CD8-positive, alpha-beta memory T cell (primary cell): ENCODE results near the gene TENM3. TPM values are rescaled to one million over a fixed set of nuclear protein-coding genes. Genes with fewer than 3 reads are reported as not detected.

Experiments
- CTCF ChIA-PET: fragments of 350-600 bp; sonication (Branson Sonifier 250); formaldehyde crosslinking; loops from one replicate; lab custom pipeline; 2021; ENCODE audit warnings: antibody characterized with exemption; lab: Charles Lee
- POLR2A ChIA-PET: fragments of 350-600 bp; sonication (Branson Sonifier 250); formaldehyde crosslinking; loops from one replicate; lab custom pipeline; 2021; ENCODE audit warnings: antibody characterized with exemption; lab: Charles Lee
- DNase-seq, 5 donors: peaks; one replicate each; pipeline versions ENCODE4 v3.0.0 to v3.0.0-alpha.2; 2020 to 2022; ENCODE audit warnings: mixed read lengths in 1 of 5
- H3K27ac ChIP-seq: one replicate; pipeline ENCODE4 v1.7.0; 2013; ENCODE audit warnings: low read depth, mild to moderate bottlenecking, low read length, moderate library complexity
- H3K27me3 ChIP-seq: 2 replicates; pipeline ENCODE4 v1.7.0; 2013; ENCODE audit warnings: low read length, mild to moderate bottlenecking; ENCODE audit not compliant: insufficient read depth, poor library complexity, severe bottlenecking
- H3K36me3 ChIP-seq: 2 replicates; pipeline ENCODE4 v1.7.0; 2013; ENCODE audit warnings: mild to moderate bottlenecking, low read length, moderate library complexity; ENCODE audit not compliant: insufficient read depth
- H3K4me1 ChIP-seq: 2 replicates; pipeline ENCODE4 v1.7.0; 2013; ENCODE audit warnings: mild to moderate bottlenecking, low read length, moderate library complexity; ENCODE audit not compliant: insufficient read depth
- H3K4me3 ChIP-seq: 2 replicates; pipeline ENCODE4 v1.7.0; 2013; ENCODE audit warnings: mild to moderate bottlenecking, low read length
- H3K9me3 ChIP-seq: 2 replicates; pipeline ENCODE4 v1.7.0; 2013; ENCODE audit warnings: mild to moderate bottlenecking, low read length
- H3K27ac Mint-ChIP-seq, 8 donors: one replicate each; pipeline ENCODE4 v1.8.0; 2020 to 2021; ENCODE audit warnings: mixed read lengths in 8 of 8, mild to moderate bottlenecking in 6 of 8, inconsistent platforms in 3 of 8, moderate library complexity in 3 of 8
- H3K27me3 Mint-ChIP-seq, 2 donors: one replicate each; pipeline ENCODE4 v1.8.0; 2020 to 2021; ENCODE audit warnings: mixed read lengths in 2 of 2, mild to moderate bottlenecking in 1 of 2, moderate library complexity in 1 of 2
- H3K36me3 Mint-ChIP-seq, 3 donors: one replicate each; pipeline ENCODE4 v1.8.0; 2020 to 2021; ENCODE audit warnings: mixed read lengths in 3 of 3, inconsistent platforms in 1 of 3, mild to moderate bottlenecking in 1 of 3
- H3K4me1 Mint-ChIP-seq, 3 donors: one replicate each; pipeline ENCODE4 v1.8.0; 2020 to 2021; ENCODE audit warnings: mixed read lengths in 3 of 3, inconsistent platforms in 1 of 3, mild to moderate bottlenecking in 1 of 3
- H3K4me3 Mint-ChIP-seq, 7 donors: one replicate each; pipeline ENCODE4 v1.8.0; 2020 to 2021; ENCODE audit warnings: mixed read lengths in 7 of 7, mild to moderate bottlenecking in 6 of 7, moderate library complexity in 4 of 7, inconsistent platforms in 2 of 7
- H3K9me3 Mint-ChIP-seq, 5 donors: one replicate each; pipeline ENCODE4 v1.8.0; 2020 to 2022; ENCODE audit warnings: mixed read lengths in 5 of 5, mild to moderate bottlenecking in 3 of 5, moderate library complexity in 2 of 5, inconsistent platforms in 1 of 5
- polyA plus RNA-seq: library from polyadenylated mRNA; unstranded; fragments of 300-500 nt; fragmentation: Illumina TruSeq; gene quantifications from one replicate; pipeline ENCODE4 v1.2.3, GENCODE V29; 2021
- total RNA-seq, 2 experiments: library from RNA; stranded (reverse); gene quantifications; one replicate each; pipeline ENCODE4 v1.2.3, GENCODE V29; 2021

TENM3 gene
- total and polyA plus RNA-seq, 3 experiments from 2014 or later, result not detected

DNA sequence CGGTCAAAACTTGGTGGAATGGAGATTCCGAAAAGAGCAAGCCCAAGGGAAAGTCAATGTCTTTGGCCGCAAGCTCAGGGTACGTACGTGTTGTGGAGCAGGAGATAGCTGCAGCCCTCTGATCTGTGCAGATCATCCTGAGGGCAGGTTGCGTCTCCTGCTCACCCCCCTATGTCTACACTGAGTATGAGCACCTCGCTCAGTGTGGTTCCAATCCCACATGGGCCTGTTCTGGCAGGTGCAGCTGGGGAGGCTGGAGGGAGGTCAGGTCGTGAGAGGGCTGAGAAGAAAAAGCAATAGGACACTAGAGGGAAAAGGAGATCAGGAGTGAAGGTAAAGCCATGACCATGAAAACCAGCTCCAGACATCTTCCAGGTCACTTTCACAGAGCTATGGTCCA, 531.9 kb downstream of the TENM3 start:
- Mint-ChIP-seq H3K36me3 (no peaks in the 10 kb centered on the region), H3K27me3 (peaks cover 0 to 4% of the 10 kb centered on the region in 2 donors), H3K4me1 (no peaks in the 10 kb centered on the region), H3K27ac (peak overlapping the region in 1 of 8 donors; percentile 70), H3K4me3 (no peak overlapping the region), H3K9me3 (no peaks in the 10 kb centered on the region)
- CTCF ChIA-PET, result no interaction called here
- no peak overlapping the region for H3K4me3 ChIP-seq
- no peak for DNase-seq
- POLR2A ChIA-PET, result no interaction called here
- H3K4me1 ChIP-seq, result no peaks in the 10 kb centered on the region
- no peaks in the 10 kb centered on the region for H3K27me3 ChIP-seq
- H3K9me3 ChIP-seq, result no peaks in the 10 kb centered on the region
- H3K27ac ChIP-seq, result no peak overlapping the region
- no peaks in the 10 kb centered on the region for H3K36me3 ChIP-seq

DNA sequence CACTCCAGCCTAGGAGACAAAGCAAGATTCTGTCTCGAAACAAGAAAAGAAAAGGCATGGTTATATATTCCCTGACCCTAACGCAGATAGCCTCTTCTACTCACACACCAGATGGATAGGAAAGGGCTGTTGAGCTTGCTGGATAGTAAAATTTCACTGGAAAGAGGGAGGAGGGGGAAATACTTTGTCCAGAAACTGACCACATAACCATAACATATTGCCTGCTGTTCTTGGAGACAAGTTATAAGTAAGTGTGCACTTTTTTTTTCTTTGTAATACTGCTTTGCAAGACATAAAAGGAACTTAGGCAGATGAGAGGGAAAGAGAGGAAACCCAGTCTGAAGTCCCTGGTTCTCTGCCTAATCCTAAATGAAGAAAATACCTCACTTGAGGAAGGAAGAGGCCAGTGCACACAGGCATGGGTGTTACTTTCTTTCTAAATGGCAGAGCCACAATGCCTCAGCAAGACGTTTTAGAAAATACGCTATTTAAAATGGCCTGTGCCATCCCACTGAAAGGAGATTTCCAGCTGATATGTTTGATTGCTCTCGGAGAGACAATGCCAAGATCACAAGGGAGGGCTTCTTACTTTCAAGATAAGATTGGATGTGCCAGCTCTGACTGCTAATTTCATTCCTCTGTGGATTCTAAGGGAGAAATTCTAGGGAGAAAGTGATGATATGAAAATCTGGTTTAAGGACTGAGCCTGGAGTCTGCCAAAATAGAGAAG, 533.3 kb downstream of the TENM3 start:
- POLR2A ChIA-PET, result no interaction called here
- Mint-ChIP-seq H3K36me3 (no peaks in the 10 kb centered on the region), H3K9me3 (no peaks in the 10 kb centered on the region)

GRCh38 chr4:182778222-182778982, 535.2 kb downstream of the TENM3 start:
- CTCF ChIA-PET, result no interaction called here

More for the DNA sequence above, 533.3 kb downstream of the TENM3 start:
- CTCF ChIA-PET, result no interaction called here
- no peaks in the 10 kb centered on the region for H3K27me3 ChIP-seq
- no peak for DNase-seq
- no peak overlapping the region for H3K4me3 ChIP-seq
- Mint-ChIP-seq H3K27ac (no peak overlapping the region), H3K4me1 (no peaks in the 10 kb centered on the region), H3K4me3 (no peak overlapping the region), H3K27me3 (peaks cover 0 to 4% of the 10 kb centered on the region in 2 donors)
- no peaks in the 10 kb centered on the region for H3K36me3 ChIP-seq
- no peaks in the 10 kb centered on the region for H3K9me3 ChIP-seq
- H3K4me1 ChIP-seq, result no peaks in the 10 kb centered on the region
- H3K27ac ChIP-seq, result no peak overlapping the region

GRCh38 chr4:182786991-182787390, 543.8 kb downstream of the TENM3 start:
- Mint-ChIP-seq H3K36me3 (no peaks in the 10 kb centered on the region), H3K27ac (no peak overlapping the region), H3K4me1 (no peaks in the 10 kb centered on the region), H3K9me3 (peaks cover 0 to 3% (median 0%) of the 10 kb centered on the region in 5 donors), H3K27me3 (peaks cover 1 to 10% of the 10 kb centered on the region in 2 donors), H3K4me3 (no peak overlapping the region)
- no peak for DNase-seq
- H3K4me1 ChIP-seq, result no peaks in the 10 kb centered on the region
- H3K36me3 ChIP-seq, result no peaks in the 10 kb centered on the region
- H3K9me3 ChIP-seq, result no peaks in the 10 kb centered on the region
- no peak overlapping the region for H3K27ac ChIP-seq
- ChIA-PET CTCF (interaction anchor here (0.7 kb wide), 1 partner anchor 19 kb away, joined by 3 read pairs; no protein-coding TSS in a partner anchor), POLR2A (no interaction called here)
- H3K27me3 ChIP-seq, result no peaks in the 10 kb centered on the region
- no peak overlapping the region for H3K4me3 ChIP-seq

More at GRCh38 chr4:182778222-182778982, 535.2 kb downstream of the TENM3 start:
- Histone ChIP-seq H3K36me3 (no peaks in the 10 kb centered on the region), H3K27me3 (no peaks in the 10 kb centered on the region), H3K4me1 (no peaks in the 10 kb centered on the region), H3K4me3 (no peak overlapping the region), H3K27ac (no peak overlapping the region), H3K9me3 (no peaks in the 10 kb centered on the region)
- POLR2A ChIA-PET, result no interaction called here
- Mint-ChIP-seq H3K27ac (no peak overlapping the region), H3K4me1 (no peaks in the 10 kb centered on the region), H3K36me3 (no peaks in the 10 kb centered on the region), H3K4me3 (no peak overlapping the region), H3K9me3 (no peaks in the 10 kb centered on the region), H3K27me3 (peaks cover 0 to 4% of the 10 kb centered on the region in 2 donors)
- no peak for DNase-seq

DNA sequence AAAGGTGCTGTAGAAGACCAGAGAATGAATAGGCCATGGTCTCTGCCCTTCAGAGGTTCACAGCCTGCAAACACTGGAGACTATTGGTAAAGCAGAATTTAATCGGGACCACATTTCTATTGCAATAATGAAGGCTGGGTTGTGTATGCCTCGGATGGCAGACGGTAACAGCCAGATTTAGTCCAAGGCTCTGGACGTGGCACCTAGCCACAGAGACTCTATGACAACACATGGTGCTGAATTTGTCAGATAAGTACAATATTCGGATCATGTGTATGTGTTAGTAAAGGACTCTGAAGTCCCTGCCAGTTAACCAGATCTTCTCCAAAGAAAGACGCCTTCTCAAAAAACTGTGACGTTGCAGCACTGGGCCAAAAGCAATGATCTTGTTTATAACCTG, 545.0 kb downstream of the TENM3 start:
- CTCF ChIA-PET, result no interaction called here
- Histone ChIP-seq H3K9me3 (no peaks in the 10 kb centered on the region), H3K4me3 (no peak overlapping the region), H3K4me1 (no peaks in the 10 kb centered on the region), H3K27ac (no peak overlapping the region), H3K36me3 (no peaks in the 10 kb centered on the region), H3K27me3 (no peaks in the 10 kb centered on the region)
- Mint-ChIP-seq H3K27ac (no peak overlapping the region), H3K4me1 (no peaks in the 10 kb centered on the region), H3K9me3 (peaks cover 0 to 3% (median 0%) of the 10 kb centered on the region in 5 donors), H3K36me3 (no peaks in the 10 kb centered on the region), H3K27me3 (peaks cover 1 to 15% of the 10 kb centered on the region in 2 donors), H3K4me3 (no peak overlapping the region)
- no peak for DNase-seq
- POLR2A ChIA-PET, result no interaction called here

DNA sequence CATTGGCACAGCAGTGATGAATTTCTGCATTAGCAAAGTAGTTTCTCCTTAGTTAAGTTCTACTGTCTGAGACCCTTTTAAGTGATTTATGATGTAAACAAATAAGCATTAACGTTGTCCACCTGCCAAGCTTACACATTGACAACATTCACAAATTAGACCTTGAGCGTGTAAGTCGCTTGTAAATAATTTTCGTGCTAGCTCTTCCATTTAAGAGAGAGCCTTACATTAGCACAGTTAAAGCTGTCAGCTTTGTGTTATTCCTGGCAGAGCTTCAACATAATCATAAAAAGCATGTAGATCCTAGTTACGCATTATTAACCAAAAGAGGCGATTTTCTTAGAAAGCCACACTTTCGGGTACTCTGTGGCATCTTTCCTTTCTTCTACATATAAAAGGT, 546.3 kb downstream of the TENM3 start:
- peaks cover 3 to 23% of the 10 kb centered on the region in 2 donors for H3K27me3 Mint-ChIP-seq
- no peaks in the 10 kb centered on the region for H3K27me3 ChIP-seq

DNA sequence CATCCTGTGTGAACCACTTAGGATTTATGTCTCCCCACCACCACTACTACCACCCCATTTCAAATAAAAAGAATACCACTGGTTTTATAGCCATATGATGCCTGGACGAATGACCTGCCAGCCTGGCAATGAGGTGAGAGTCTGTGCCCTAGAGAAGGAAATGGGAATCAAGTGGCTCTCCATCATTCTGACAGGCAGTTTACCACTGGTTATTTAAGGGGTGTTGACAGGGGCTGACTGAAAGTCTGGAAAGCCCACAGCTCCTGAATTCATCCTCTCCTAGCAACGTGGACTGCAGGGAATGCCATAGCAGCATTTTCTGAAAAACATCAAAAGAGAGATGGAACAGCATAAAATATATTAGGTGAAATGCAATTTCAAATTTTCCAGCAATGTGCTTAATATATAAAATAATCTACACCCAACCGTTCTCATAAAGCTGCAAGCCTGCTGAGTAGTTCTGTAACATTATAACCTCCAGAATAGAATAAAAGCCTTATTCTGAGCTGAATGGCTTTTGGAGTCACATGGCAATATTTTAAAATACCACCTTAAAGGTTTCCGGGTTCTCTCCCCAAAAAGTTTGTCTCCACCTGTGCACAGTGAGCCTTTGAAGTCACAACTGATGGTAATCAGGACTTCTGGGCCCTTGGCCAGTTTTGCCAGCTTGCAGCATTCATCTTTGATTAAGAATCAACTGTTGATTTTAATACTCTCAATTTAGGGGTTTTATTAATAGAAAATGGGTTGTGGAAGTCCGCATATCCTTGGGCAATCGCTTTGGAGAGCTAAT, 552.4 kb downstream of the TENM3 start:
- Mint-ChIP-seq H3K4me3 (no peak overlapping the region), H3K27me3 (peaks cover 9 to 26% of the 10 kb centered on the region in 2 donors), H3K4me1 (no peaks in the 10 kb centered on the region), H3K9me3 (peaks cover 0 to 1% (median 0%) of the 10 kb centered on the region in 5 donors), H3K36me3 (no peaks in the 10 kb centered on the region), H3K27ac (no peak overlapping the region)
- DNase-seq, result no peak
- Histone ChIP-seq H3K9me3 (no peaks in the 10 kb centered on the region), H3K4me3 (no peak overlapping the region), H3K4me1 (no peaks in the 10 kb centered on the region), H3K36me3 (no peaks in the 10 kb centered on the region), H3K27ac (no peak overlapping the region), H3K27me3 (no peaks in the 10 kb centered on the region)
- CTCF ChIA-PET, result interaction anchor here (0.8 kb wide), 1 partner anchor 9 kb away, joined by 3 read pairs; no protein-coding TSS in a partner anchor
- POLR2A ChIA-PET, result no interaction called here

More for the DNA sequence above, 546.3 kb downstream of the TENM3 start:
- Histone ChIP-seq H3K4me3 (no peak overlapping the region), H3K9me3 (no peaks in the 10 kb centered on the region), H3K27ac (no peak overlapping the region), H3K4me1 (no peaks in the 10 kb centered on the region), H3K36me3 (no peaks in the 10 kb centered on the region)
- peaks cover 0 to 3% (median 0%) of the 10 kb centered on the region in 5 donors for H3K9me3 Mint-ChIP-seq
- no peaks in the 10 kb centered on the region for H3K4me1 Mint-ChIP-seq
- H3K4me3 Mint-ChIP-seq, result no peak overlapping the region
- ChIA-PET CTCF (no interaction called here), POLR2A (no interaction called here)
- no peaks in the 10 kb centered on the region for H3K36me3 Mint-ChIP-seq
- no peak for DNase-seq
- H3K27ac Mint-ChIP-seq, result no peak overlapping the region
